Nephron (organoid): ENCODE measurements around the gene BCL11B.

Source experiments
- H3K27ac Mint-ChIP-seq, 3 experiments: 2 replicates each; pipeline ENCODE4 v1.8.0; 2020; ENCODE audit warnings: mixed read lengths in 3 of 3, mild to moderate bottlenecking in 2 of 3, moderate library complexity in 1 of 3
- H3K27me3 Mint-ChIP-seq: 2 replicates; pipeline ENCODE4 v1.8.0; 2021; ENCODE audit warnings: low read depth, mild to moderate bottlenecking, moderate library complexity, mixed read lengths
- H3K36me3 Mint-ChIP-seq: 2 replicates; pipeline ENCODE4 v1.8.0; 2020; ENCODE audit warnings: low read depth, mixed read lengths
- H3K4me1 Mint-ChIP-seq: 2 replicates; pipeline ENCODE4 v1.8.0; 2020; ENCODE audit warnings: mixed read lengths
- H3K4me3 Mint-ChIP-seq, 3 experiments: 2 replicates each; pipeline ENCODE4 v1.8.0; 2020; ENCODE audit warnings: mild to moderate bottlenecking in 3 of 3, mixed read lengths in 3 of 3, moderate library complexity in 2 of 3
- H3K9me3 Mint-ChIP-seq: 2 replicates; pipeline ENCODE4 v1.8.0; 2020; ENCODE audit warnings: mixed read lengths
- CTCF ChIP-seq, 3 experiments: fragments of 200-600 bp; sonication (generic); IDR thresholded peaks; one replicate each; pipeline ENCODE4 v1.5.0; 2021; ENCODE audit warnings: antibody characterized with exemption in 3 of 3; ENCODE audit not compliant: unreplicated experiment in 3 of 3

Gene BCL11B

GRCh38 chr14:99263564-99264330, 8.2 kb downstream of the BCL11B start:
- TF ChIP-seq CTCF (IDR thresholded peaks at IDR 0.05; ENCODE audit: unreplicated experiment in 3 of 3): no peak
- no peak overlapping the region for H3K27ac Mint-ChIP-seq
- H3K4me3 Mint-ChIP-seq: no peak overlapping the region
- no peaks in the 10 kb centered on the region for H3K36me3 Mint-ChIP-seq
- peaks cover 97% of the 10 kb centered on the region for H3K27me3 Mint-ChIP-seq
- H3K9me3 Mint-ChIP-seq: no peaks in the 10 kb centered on the region
- peaks cover 73% of the 10 kb centered on the region for H3K4me1 Mint-ChIP-seq

- peaks cover 97% of the 10 kb centered on the region for H3K27me3 Mint-ChIP-seq
- no peaks in the 10 kb centered on the region for H3K9me3 Mint-ChIP-seq
Measured at GRCh38 chr14:99262977-99263448, 9.0 kb downstream of the BCL11B start.

DNA sequence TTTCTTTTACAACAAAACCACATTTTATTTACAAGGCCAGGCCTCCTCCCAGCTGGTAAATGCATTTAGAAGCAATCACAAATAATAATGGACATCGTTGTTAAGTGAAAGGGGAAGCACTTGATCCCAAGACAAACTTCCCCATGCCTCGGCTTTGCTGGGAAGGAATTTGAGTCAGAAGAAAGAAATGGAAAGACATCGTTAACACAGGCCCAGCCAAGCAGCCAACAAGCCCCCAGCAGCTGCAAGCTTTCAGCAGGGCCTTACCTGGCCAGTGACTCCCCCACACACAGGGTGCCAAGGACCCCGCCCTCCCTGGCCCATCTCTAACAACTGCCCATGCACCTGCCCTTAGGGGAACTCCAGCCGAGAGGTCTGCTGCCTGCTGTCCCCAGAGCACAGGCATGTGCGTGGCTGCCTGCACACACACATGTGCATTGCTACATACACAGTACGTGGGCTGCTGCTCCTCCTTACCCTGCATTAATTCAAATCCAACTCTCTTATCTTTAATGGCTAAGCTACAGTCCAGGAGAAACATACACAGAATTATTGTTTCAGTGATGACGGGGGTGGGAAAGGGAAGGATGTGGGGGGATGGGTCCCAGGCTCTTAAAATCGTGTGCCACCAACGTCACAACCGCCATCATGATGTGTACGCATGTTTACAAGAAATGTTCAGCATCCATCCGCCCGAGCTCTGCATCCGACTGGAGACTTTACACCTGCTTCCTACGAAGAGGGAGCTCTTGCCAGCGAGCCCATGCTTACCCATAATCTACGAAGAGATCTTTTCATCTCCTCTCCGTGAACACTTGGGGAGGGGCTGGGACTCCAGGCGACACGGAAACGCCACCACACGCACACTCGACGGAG, 9.8 kb downstream of the BCL11B start:
- H3K4me1 Mint-ChIP-seq: peaks cover 73% of the 10 kb centered on the region
- H3K4me3 Mint-ChIP-seq: peak overlapping the region in 2 of 3 experiments; percentile 22 to 29
- no peak for TF ChIP-seq CTCF (IDR thresholded peaks at IDR 0.05; ENCODE audit: unreplicated experiment in 3 of 3)
- no peaks in the 10 kb centered on the region for H3K9me3 Mint-ChIP-seq
- H3K36me3 Mint-ChIP-seq: no peaks in the 10 kb centered on the region
- peaks cover 96% of the 10 kb centered on the region for H3K27me3 Mint-ChIP-seq
- H3K27ac Mint-ChIP-seq: no peak overlapping the region

More at GRCh38 chr14:99262977-99263448, 9.0 kb downstream of the BCL11B start:
- Mint-ChIP-seq H3K4me1 (peaks cover 75% of the 10 kb centered on the region), H3K36me3 (no peaks in the 10 kb centered on the region), H3K27ac (no peak overlapping the region), H3K4me3 (no peak overlapping the region)
- no peak for TF ChIP-seq CTCF (IDR thresholded peaks at IDR 0.05; ENCODE audit: unreplicated experiment in 3 of 3)

- Mint-ChIP-seq H3K36me3 (no peaks in the 10 kb centered on the region), H3K27me3 (peaks cover 86% of the 10 kb centered on the region), H3K4me1 (peaks cover 60% of the 10 kb centered on the region), H3K27ac (peak overlapping the region in 1 of 3 experiments; percentile 35), H3K4me3 (no peak overlapping the region), H3K9me3 (no peaks in the 10 kb centered on the region)
- no peak for TF ChIP-seq CTCF (IDR thresholded peaks at IDR 0.05; ENCODE audit: unreplicated experiment in 3 of 3)
Measured at GRCh38 chr14:99260587-99261551, 11.1 kb downstream of the BCL11B start.

DNA sequence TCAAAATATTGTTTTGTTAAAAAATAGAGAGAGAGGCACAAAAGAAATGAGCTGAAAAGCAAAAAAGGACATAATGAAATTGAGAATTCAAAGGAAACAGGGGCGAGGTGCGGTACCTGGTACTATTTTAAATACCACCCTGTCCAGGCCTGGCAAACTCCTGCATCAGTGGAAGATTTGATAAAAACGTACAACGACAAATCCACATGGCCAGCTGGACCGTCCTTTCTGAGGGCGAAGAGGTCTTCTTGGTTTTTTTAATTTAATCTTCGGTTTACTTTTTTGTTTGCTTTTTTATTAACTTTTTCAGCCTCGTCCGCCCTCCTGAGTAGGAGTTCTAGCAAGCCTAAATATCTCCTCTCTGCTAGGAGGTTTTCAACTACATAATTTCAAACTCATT, 11.9 kb downstream of the BCL11B start:
- Mint-ChIP-seq H3K4me3 (no peak overlapping the region), H3K27me3 (peaks cover 86% of the 10 kb centered on the region), H3K27ac (no peak overlapping the region), H3K9me3 (no peaks in the 10 kb centered on the region), H3K36me3 (no peaks in the 10 kb centered on the region), H3K4me1 (peaks cover 53% of the 10 kb centered on the region)
- TF ChIP-seq CTCF (IDR thresholded peaks at IDR 0.05; ENCODE audit: unreplicated experiment in 3 of 3): no peak
